ENCODE data around the gene COBL.

DNA sequence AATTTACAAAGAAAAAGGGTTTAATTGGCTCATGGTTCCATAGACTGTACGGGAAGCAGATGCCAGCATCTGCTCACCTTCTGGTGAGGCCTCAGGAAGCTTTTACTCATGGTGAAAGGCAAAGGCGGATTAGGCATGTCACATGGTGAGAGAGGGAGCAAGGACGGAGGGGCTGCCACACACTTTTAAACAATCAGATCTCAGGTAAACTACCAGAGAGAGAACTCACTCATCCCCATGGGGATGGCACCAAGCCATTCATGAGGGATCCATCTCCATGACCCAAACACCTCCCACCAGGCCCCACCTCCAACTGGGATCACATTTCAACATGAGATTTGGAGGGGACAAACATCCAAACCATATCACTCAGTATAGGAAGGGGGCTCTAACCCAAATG, 183.9 kb downstream of the COBL start:
- TF ChIP-seq, protein P1, sequence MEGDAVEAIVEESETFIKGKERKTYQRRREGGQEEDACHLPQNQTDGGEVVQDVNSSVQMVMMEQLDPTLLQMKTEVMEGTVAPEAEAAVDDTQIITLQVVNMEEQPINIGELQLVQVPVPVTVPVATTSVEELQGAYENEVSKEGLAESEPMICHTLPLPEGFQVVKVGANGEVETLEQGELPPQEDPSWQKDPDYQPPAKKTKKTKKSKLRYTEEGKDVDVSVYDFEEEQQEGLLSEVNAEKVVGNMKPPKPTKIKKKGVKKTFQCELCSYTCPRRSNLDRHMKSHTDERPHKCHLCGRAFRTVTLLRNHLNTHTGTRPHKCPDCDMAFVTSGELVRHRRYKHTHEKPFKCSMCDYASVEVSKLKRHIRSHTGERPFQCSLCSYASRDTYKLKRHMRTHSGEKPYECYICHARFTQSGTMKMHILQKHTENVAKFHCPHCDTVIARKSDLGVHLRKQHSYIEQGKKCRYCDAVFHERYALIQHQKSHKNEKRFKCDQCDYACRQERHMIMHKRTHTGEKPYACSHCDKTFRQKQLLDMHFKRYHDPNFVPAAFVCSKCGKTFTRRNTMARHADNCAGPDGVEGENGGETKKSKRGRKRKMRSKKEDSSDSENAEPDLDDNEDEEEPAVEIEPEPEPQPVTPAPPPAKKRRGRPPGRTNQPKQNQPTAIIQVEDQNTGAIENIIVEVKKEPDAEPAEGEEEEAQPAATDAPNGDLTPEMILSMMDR (IDR thresholded peaks at IDR 0.05): no peak
- no peak for TF ChIP-seq POLR2A (IDR thresholded peaks at IDR 0.05)

Measured in adrenal gland (tissue), 5 donors.